C4-2B (cell line): ENCODE measurements around the gene UQCC3.

Experiments used
- ZFX ChIP-seq: fragments of 450-650 bp; IDR thresholded peaks from 2 replicates; pipeline ENCODE4 v1.6.1; 2017
- TF ChIP-seq, protein P1 (sequence below): fragments of 450-650 bp; conservative IDR thresholded peaks from 2 replicates; pipeline ENCODE4 v1.5.1; 2017; ENCODE audit warnings: mild to moderate bottlenecking

DNA sequence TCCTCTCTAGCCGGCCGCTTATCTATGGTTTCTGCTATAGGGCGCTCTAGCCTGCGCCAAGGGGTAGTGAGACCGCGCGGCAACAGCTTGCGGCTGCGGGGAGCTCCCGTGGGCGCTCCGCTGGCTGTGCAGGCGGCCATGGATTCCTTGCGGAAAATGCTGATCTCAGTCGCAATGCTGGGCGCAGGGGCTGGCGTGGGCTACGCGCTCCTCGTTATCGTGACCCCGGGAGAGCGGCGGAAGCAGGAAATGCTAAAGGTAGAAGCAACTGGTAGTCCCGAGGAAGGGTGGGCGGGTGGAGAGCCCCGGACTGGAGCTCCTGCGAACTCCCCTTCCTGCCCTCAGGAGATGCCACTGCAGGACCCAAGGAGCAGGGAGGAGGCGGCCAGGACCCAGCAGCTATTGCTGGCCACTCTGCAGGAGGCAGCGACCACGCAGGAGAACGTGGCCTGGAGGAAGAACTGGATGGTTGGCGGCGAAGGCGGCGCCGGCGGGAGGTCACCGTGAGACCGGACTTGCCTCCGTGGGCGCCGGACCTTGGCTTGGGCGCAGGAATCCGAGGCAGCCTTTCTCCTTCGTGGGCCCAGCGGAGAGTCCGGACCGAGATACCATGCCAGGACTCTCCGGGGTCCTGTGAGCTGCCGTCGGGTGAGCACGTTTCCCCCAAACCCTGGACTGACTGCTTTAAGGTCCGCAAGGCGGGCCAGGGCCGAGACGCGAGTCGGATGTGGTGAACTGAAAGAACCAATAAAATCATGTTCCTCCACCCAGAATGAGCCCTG is at the start of gene UQCC3, which contains the start of gene LBHD1:
- TF ChIP-seq, protein P1, sequence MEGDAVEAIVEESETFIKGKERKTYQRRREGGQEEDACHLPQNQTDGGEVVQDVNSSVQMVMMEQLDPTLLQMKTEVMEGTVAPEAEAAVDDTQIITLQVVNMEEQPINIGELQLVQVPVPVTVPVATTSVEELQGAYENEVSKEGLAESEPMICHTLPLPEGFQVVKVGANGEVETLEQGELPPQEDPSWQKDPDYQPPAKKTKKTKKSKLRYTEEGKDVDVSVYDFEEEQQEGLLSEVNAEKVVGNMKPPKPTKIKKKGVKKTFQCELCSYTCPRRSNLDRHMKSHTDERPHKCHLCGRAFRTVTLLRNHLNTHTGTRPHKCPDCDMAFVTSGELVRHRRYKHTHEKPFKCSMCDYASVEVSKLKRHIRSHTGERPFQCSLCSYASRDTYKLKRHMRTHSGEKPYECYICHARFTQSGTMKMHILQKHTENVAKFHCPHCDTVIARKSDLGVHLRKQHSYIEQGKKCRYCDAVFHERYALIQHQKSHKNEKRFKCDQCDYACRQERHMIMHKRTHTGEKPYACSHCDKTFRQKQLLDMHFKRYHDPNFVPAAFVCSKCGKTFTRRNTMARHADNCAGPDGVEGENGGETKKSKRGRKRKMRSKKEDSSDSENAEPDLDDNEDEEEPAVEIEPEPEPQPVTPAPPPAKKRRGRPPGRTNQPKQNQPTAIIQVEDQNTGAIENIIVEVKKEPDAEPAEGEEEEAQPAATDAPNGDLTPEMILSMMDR, result no peak
- TF ChIP-seq ZFX, result peak; percentile 54; the same call in 1 of the 2 replicates
